Caco-2 (cell line): ENCODE measurements around the gene RWDD3. TPM values are rescaled to one million over a fixed set of nuclear protein-coding genes. Genes with fewer than 3 reads are reported as not detected.

Source experiments
- BruUV-seq: library from RNA; stranded (reverse); fragments of 400-500 nt; replicated peaks from 2 replicates; lab custom pipeline; 2021; lab: Mats Ljungman, UMichigan
- CTCF ChIA-PET: fragments of 300-600 bp; sonication (Branson Sonifier 250); formaldehyde crosslinking; loops from one replicate; lab custom pipeline; 2022; ENCODE audit warnings: antibody characterized with exemption; lab: Charles Lee
- POLR2A ChIA-PET: fragments of 300-600 bp; sonication (Branson Sonifier 250); formaldehyde crosslinking; loops from one replicate; lab custom pipeline; 2022; ENCODE audit warnings: antibody characterized with exemption; lab: Charles Lee
- DNase-seq, 2 experiments: peaks; one replicate each; pipeline versions ENCODE4 v3.0.0 to v3.0.0-alpha.2; 2020 to 2022
- H3K27me3 ChIP-seq: replicated peaks from 2 replicates; pipeline ENCODE4 v1.6.0; 2011; ENCODE audit warnings: low read length; ENCODE audit not compliant: control insufficient read depth, insufficient read depth
- H3K36me3 ChIP-seq: 2 replicates; pipeline ENCODE4 v1.5.1; 2011; ENCODE audit warnings: low read length; ENCODE audit not compliant: control insufficient read depth, insufficient read depth
- H3K4me1 ChIP-seq: fragments of 250-450 bp; sonication (Bioruptor Pico); 2 replicates; pipeline ENCODE4 v1.5.1; 2020; ENCODE audit warnings: mild to moderate bottlenecking
- H3K4me3 ChIP-seq: 2 replicates; pipeline ENCODE4 v1.5.1; 2011; ENCODE audit warnings: low read depth, mild to moderate bottlenecking, control low read depth, low read length
- H3K9me3 ChIP-seq: fragments of 250-450 bp; sonication (Bioruptor Pico); 2 replicates; pipeline ENCODE4 v1.5.1; 2020; ENCODE audit warnings: mild to moderate bottlenecking, moderate library complexity
- H3K27ac Mint-ChIP-seq: one replicate; pipeline ENCODE4 v1.8.0; 2022; ENCODE audit warnings: mixed read lengths; ENCODE audit not compliant: unreplicated experiment
- H3K27me3 Mint-ChIP-seq: one replicate; pipeline ENCODE4 v1.8.0; 2022; ENCODE audit warnings: mixed read lengths; ENCODE audit not compliant: insufficient read depth, unreplicated experiment
- H3K36me3 Mint-ChIP-seq: one replicate; pipeline ENCODE4 v1.8.0; 2022; ENCODE audit warnings: mild to moderate bottlenecking, mixed read lengths; ENCODE audit not compliant: insufficient read depth, unreplicated experiment
- H3K4me1 Mint-ChIP-seq: one replicate; pipeline ENCODE4 v1.8.0; 2022; ENCODE audit warnings: low read depth, mixed read lengths; ENCODE audit not compliant: unreplicated experiment
- H3K4me3 Mint-ChIP-seq: one replicate; pipeline ENCODE4 v1.8.0; 2022; ENCODE audit warnings: mild to moderate bottlenecking, moderate library complexity, mixed read lengths; ENCODE audit not compliant: unreplicated experiment
- H3K9me3 Mint-ChIP-seq: one replicate; pipeline ENCODE4 v1.8.0; 2022; ENCODE audit warnings: mixed read lengths; ENCODE audit not compliant: unreplicated experiment
- CTCF ChIP-seq, 2 experiments: fragments of 200-600 bp in 1 of 2; IDR thresholded peaks; 1 replicate in 1 of 2; 2 replicates in 1 of 2; pipeline versions ENCODE4 v1.5.1 to v1.8.0; 2011 to 2022; ENCODE audit warnings: antibody characterized with exemption in 1 of 2, control low read depth in 1 of 2, inconsistent platforms in 1 of 2, low read depth in 1 of 2, low read length in 1 of 2, mild to moderate bottlenecking in 1 of 2, moderate library complexity in 1 of 2; ENCODE audit not compliant: insufficient read depth in 1 of 2, severe bottlenecking in 1 of 2, unreplicated experiment in 1 of 2
- intact Hi-C: fragments of 100-400 bp; cut with micrococcal nuclease; formaldehyde crosslinking; loops from one replicate; pipeline ENCODE4 v1.10.0; 2022; ENCODE audit not compliant: unreplicated experiment
- total RNA-seq: library from RNA; stranded (reverse); gene quantifications from 2 replicates; pipeline ENCODE4 v1.2.3, GENCODE V29; 2022

RWDD3 gene
- total RNA-seq, 1 experiment from 2014 or later, result 13.3 TPM

- Mint-ChIP-seq H3K27ac (no peak overlapping the region), H3K36me3 (no peaks in the 10 kb centered on the region), H3K27me3 (no peaks in the 10 kb centered on the region), H3K4me1 (no peaks in the 10 kb centered on the region), H3K9me3 (peaks cover 23% of the 10 kb centered on the region), H3K4me3 (no peak overlapping the region)
- DNase-seq, result no peak
- ChIA-PET POLR2A (no interaction called here), CTCF (no interaction called here)
- BruUV-seq, result no TSS peak
- H3K36me3 ChIP-seq, result no peaks in the 10 kb centered on the region
- no peak for TF ChIP-seq CTCF (IDR thresholded peaks at IDR 0.05; ENCODE audit: insufficient read depth in 1 of 2, low read depth in 1 of 2, low read length in 1 of 2, severe bottlenecking in 1 of 2, unreplicated experiment in 1 of 2)
- no peak overlapping the region for H3K4me3 ChIP-seq
- H3K9me3 ChIP-seq, result peaks cover 7% of the 10 kb centered on the region; the same call in 1 of the 2 replicates
- H3K27me3 ChIP-seq, result no peaks in the 10 kb centered on the region
- H3K4me1 ChIP-seq, result no peaks in the 10 kb centered on the region
- intact Hi-C loops, result no loop called here
Measured at GRCh38 chr1:95276429-95276828, 42.4 kb downstream of the RWDD3 start.

- H3K9me3 ChIP-seq, result no peaks in the 10 kb centered on the region
- Mint-ChIP-seq H3K9me3 (peaks cover 5% of the 10 kb centered on the region), H3K27ac (no peak overlapping the region), H3K36me3 (no peaks in the 10 kb centered on the region), H3K27me3 (no peaks in the 10 kb centered on the region), H3K4me1 (no peaks in the 10 kb centered on the region), H3K4me3 (no peak overlapping the region)
- POLR2A ChIA-PET, result no interaction called here
- no peaks in the 10 kb centered on the region for H3K27me3 ChIP-seq
- H3K4me3 ChIP-seq, result no peak overlapping the region
- no peaks in the 10 kb centered on the region for H3K36me3 ChIP-seq
- CTCF ChIA-PET, result no interaction called here
- intact Hi-C loops, result no loop called here
- BruUV-seq, result no TSS peak
- no peak for TF ChIP-seq CTCF (IDR thresholded peaks at IDR 0.05; ENCODE audit: insufficient read depth in 1 of 2, low read depth in 1 of 2, low read length in 1 of 2, severe bottlenecking in 1 of 2, unreplicated experiment in 1 of 2)
- H3K4me1 ChIP-seq, result peaks cover 8% of the 10 kb centered on the region; the same call in 1 of the 2 replicates
- no peak for DNase-seq
Measured at GRCh38 chr1:95278173-95279006, 44.4 kb downstream of the RWDD3 start.

GRCh38 chr1:95281781-95282517, 47.9 kb downstream of the RWDD3 start:
- Mint-ChIP-seq H3K36me3 (no peaks in the 10 kb centered on the region), H3K27me3 (no peaks in the 10 kb centered on the region), H3K4me1 (no peaks in the 10 kb centered on the region), H3K9me3 (no peaks in the 10 kb centered on the region), H3K4me3 (no peak overlapping the region), H3K27ac (no peak overlapping the region)
- Histone ChIP-seq H3K9me3 (no peaks in the 10 kb centered on the region), H3K4me1 (peaks cover 9% of the 10 kb centered on the region; the same call in 1 of the 2 replicates), H3K4me3 (no peak overlapping the region), H3K27me3 (no peaks in the 10 kb centered on the region), H3K36me3 (no peaks in the 10 kb centered on the region)
- BruUV-seq, result no TSS peak
- intact Hi-C loops, result no loop called here
- no peak for TF ChIP-seq CTCF (IDR thresholded peaks at IDR 0.05; ENCODE audit: insufficient read depth in 1 of 2, low read depth in 1 of 2, low read length in 1 of 2, severe bottlenecking in 1 of 2, unreplicated experiment in 1 of 2)
- CTCF ChIA-PET, result no interaction called here
- no peak for DNase-seq
- POLR2A ChIA-PET, result no interaction called here
